IMR-90 (cell line): ENCODE measurements around the gene PCBP3. TPM values are rescaled to one million over a fixed set of nuclear protein-coding genes. Genes with fewer than 3 reads are reported as not detected.
"Not testable (repeated sequence)": the region's sequence is repeated elsewhere in the genome, so short reads cannot be mapped to it uniquely, and the experiment has no call there.

ENCODE experiments used
- ATAC-seq: fragments of 200-7000 bp; cut with Tn5 transposase; 2 replicates; pipeline ENCODE4 v1.9.1; 2020; ENCODE audit warnings: low read depth, mild to moderate bottlenecking, moderate library complexity
- BruUV-seq: library from RNA; stranded (reverse); fragments of 400-500 nt; replicated peaks from 2 replicates; lab custom pipeline; 2021; lab: Mats Ljungman, UMichigan
- CTCF ChIA-PET: fragments of 300-600 bp; formaldehyde crosslinking; extraction: SDS; loops from one replicate; lab custom pipeline; 2021; ENCODE audit warnings: antibody characterized with exemption; lab: Yijun Ruan, JAX
- POLR2A ChIA-PET: fragments of 300-600 bp; sonication (Branson Sonifier 250); formaldehyde crosslinking; loops from one replicate; lab custom pipeline; 2022; ENCODE audit warnings: antibody characterized with exemption; ENCODE audit not compliant: unreplicated experiment; lab: Charles Lee
- DNase-seq: peaks from one replicate; pipeline ENCODE4 v3.0.0; 2013
- H2AFZ ChIP-seq: replicated peaks from 2 replicates; pipeline ENCODE3; 2013; ENCODE audit warnings: low read length, mild to moderate bottlenecking; ENCODE audit not compliant: poor library complexity
- H2AK5ac ChIP-seq: 2 replicates; pipeline ENCODE4 v1.6.1; 2013; ENCODE audit warnings: low read depth, low read length, inconsistent platforms
- H2AK9ac ChIP-seq: replicated peaks from 2 replicates; pipeline ENCODE3; 2013; ENCODE audit warnings: mild to moderate bottlenecking, low read depth, low read length, moderate library complexity; ENCODE audit not compliant: poor library complexity
- H2BK120ac ChIP-seq: 2 replicates; pipeline ENCODE4 v1.6.1; 2013; ENCODE audit warnings: low read depth, low read length, inconsistent platforms
- H2BK15ac ChIP-seq: 3 replicates; pipeline ENCODE4 v1.6.1; 2013; ENCODE audit warnings: low read depth, low read length, inconsistent platforms
- H2BK20ac ChIP-seq: 2 replicates; pipeline ENCODE4 v1.6.1; 2013; ENCODE audit warnings: low read depth, mild to moderate bottlenecking, inconsistent platforms, low read length, moderate library complexity
- H2BK5ac ChIP-seq: 2 replicates; pipeline ENCODE4 v1.6.1; 2013; ENCODE audit warnings: mild to moderate bottlenecking, low read depth, low read length, inconsistent platforms; ENCODE audit not compliant: poor library complexity, severe bottlenecking
- H3K14ac ChIP-seq: replicated peaks from 2 replicates; pipeline ENCODE4 v1.6.1; 2013; ENCODE audit warnings: low read depth, low read length, inconsistent platforms
- H3K18ac ChIP-seq: 2 replicates; pipeline ENCODE4 v1.6.1; 2013; ENCODE audit warnings: low read depth, low read length, control low read depth
- H3K23ac ChIP-seq: 2 replicates; pipeline ENCODE4 v1.6.1; 2013; ENCODE audit warnings: low read depth, low read length, inconsistent platforms
- H3K27ac ChIP-seq: 2 replicates; pipeline ENCODE4 v1.5.1; 2013; ENCODE audit warnings: mild to moderate bottlenecking, control low read depth, low read length; ENCODE audit not compliant: insufficient read depth
- H3K27me3 ChIP-seq: 2 replicates; pipeline ENCODE4 v1.6.1; 2013; ENCODE audit warnings: low read length; ENCODE audit not compliant: control insufficient read depth, insufficient read depth
- H3K36me3 ChIP-seq: 2 replicates; pipeline ENCODE4 v1.6.1; 2013; ENCODE audit warnings: low read length, mixed read lengths; ENCODE audit not compliant: control insufficient read depth, insufficient read depth
- H3K4ac ChIP-seq: 2 replicates; pipeline ENCODE4 v1.6.1; 2013; ENCODE audit warnings: low read depth, low read length, inconsistent platforms
- H3K4me1 ChIP-seq: 2 replicates; pipeline ENCODE4 v1.6.1; 2013; ENCODE audit warnings: low read length, mixed read lengths; ENCODE audit not compliant: control insufficient read depth, insufficient read depth
- H3K4me2 ChIP-seq: 2 replicates; pipeline ENCODE4 v1.6.1; 2013; ENCODE audit warnings: low read depth, mild to moderate bottlenecking, control low read depth, low read length, moderate library complexity
- H3K4me3 ChIP-seq: 2 replicates; pipeline ENCODE4 v1.5.1; 2013; ENCODE audit warnings: low read depth, mild to moderate bottlenecking, control low read depth, low read length, moderate library complexity; ENCODE audit not compliant: insufficient read depth
- H3K56ac ChIP-seq: 2 replicates; pipeline ENCODE4 v1.6.1; 2013; ENCODE audit warnings: low read length, inconsistent platforms; ENCODE audit not compliant: insufficient read depth; ENCODE audit errors: extremely low read depth
- H3K79me1 ChIP-seq, 2 experiments: 2 replicates each; pipeline ENCODE4 v1.6.1; 2013; ENCODE audit warnings: low read length in 2 of 2, inconsistent platforms in 1 of 2, low read depth in 1 of 2
- H3K9ac ChIP-seq: 2 replicates; pipeline ENCODE4 v1.6.1; 2013; ENCODE audit warnings: low read depth, low read length, control low read depth
- H3K9me1 ChIP-seq: 2 replicates; pipeline ENCODE4 v1.6.1; 2013; ENCODE audit warnings: low read length, inconsistent platforms; ENCODE audit not compliant: insufficient read depth
- H3K9me3 ChIP-seq: 2 replicates; pipeline ENCODE4 v1.6.1; 2013; ENCODE audit warnings: low read length; ENCODE audit not compliant: control insufficient read depth, insufficient read depth
- H4K20me1 ChIP-seq: 2 replicates; pipeline ENCODE4 v1.6.1; 2013; ENCODE audit warnings: low read length, inconsistent platforms; ENCODE audit not compliant: insufficient read depth
- H4K5ac ChIP-seq: 2 replicates; pipeline ENCODE4 v1.6.1; 2013; ENCODE audit warnings: mild to moderate bottlenecking, low read depth, low read length, control low read depth
- H4K8ac ChIP-seq, 2 experiments: 2 replicates each; pipeline ENCODE4 v1.6.1; 2013; ENCODE audit warnings: low read depth in 2 of 2, low read length in 2 of 2, control low read depth in 1 of 2, inconsistent platforms in 1 of 2
- H4K91ac ChIP-seq: 2 replicates; pipeline ENCODE4 v1.6.1; 2013; ENCODE audit warnings: low read depth, low read length, inconsistent platforms; ENCODE audit not compliant: insufficient read depth
- BHLHE40 ChIP-seq: fragments of 150-350 bp; IDR thresholded peaks from 2 replicates; pipeline ENCODE4 v1.6.1; 2016; ENCODE audit warnings: mild to moderate bottlenecking, low read depth, low read length
- FOS ChIP-seq: fragments of 150-350 bp; IDR thresholded peaks from 2 replicates; pipeline ENCODE4 v1.6.1; 2016; ENCODE audit warnings: low read depth, low read length
- WGBS, 2 experiments: methylation state at CpG; one replicate each; pipeline versions ENCODE4 v1.1.5 to v1.1.7; 2013; ENCODE audit warnings: missing lambda C conversion rate in 2 of 2; ENCODE audit not compliant: insufficient read length in 1 of 2; ENCODE audit errors: extremely low coverage in 2 of 2; 5-methylcytosine and 5-hydroxymethylcytosine counted together
- dilution Hi-C: fragments of 300-500 bp; cut with HindIII; formaldehyde crosslinking; loops from one replicate; pipeline ENCODE4 v1.14.3; 2018; ENCODE audit warnings: low sequenced_read_pairs; ENCODE audit not compliant: unreplicated experiment
- in situ Hi-C: fragments of 300-500 bp; cut with MboI; formaldehyde crosslinking; loops from 3 replicates; pipeline ENCODE4 v1.14.3; 2019; ENCODE audit warnings: low sequenced_read_pairs, inconsistent platforms, mixed read lengths
- intact Hi-C: fragments of 100-400 bp; cut with micrococcal nuclease; formaldehyde crosslinking; loops from 2 replicates; pipeline ENCODE4 v1.10.0; 2022
- polyA plus RNA-seq, 3 experiments: library from polyadenylated mRNA; depleted of rRNA; stranded (reverse); fragments of >200 nt; gene quantifications; 2 replicates each; pipeline ENCODE4 v1.2.3, GENCODE V29; 2012; ENCODE audit warnings: low replicate concordance in 1 of 3
- total RNA-seq: library from RNA; depleted of rRNA; stranded (reverse); fragments of >200 nt; gene quantifications from 2 replicates; pipeline ENCODE4 v1.2.3, GENCODE V29; 2012
- TF ChIP-seq, protein P1 (sequence below): fragments of 150-350 bp; IDR thresholded peaks from 2 replicates; pipeline ENCODE4 v1.6.1; 2017; ENCODE audit warnings: mild to moderate bottlenecking, antibody characterized with exemption, low read length, low read depth

PCBP3 gene
- total and polyA plus RNA-seq, 2 of the 4 experiments (the other 2 are of a cell fraction), result 2.9 to 3.9 TPM

GRCh38 chr21:45611939-45612664 lies 31.4 kb upstream of the PCBP3 start:
- no peak overlapping the region for H3K4ac ChIP-seq
- no peak overlapping the region for H2BK5ac ChIP-seq
- no peak overlapping the region for H3K18ac ChIP-seq
- no peak overlapping the region for H2AK9ac ChIP-seq
- ATAC-seq, result peak; percentile 98
- no peak overlapping the region for H4K5ac ChIP-seq
- no peak overlapping the region for H2AK5ac ChIP-seq
- H3K4me3 ChIP-seq, result no peak overlapping the region; the same call in 1 of the 2 replicates
- H3K14ac ChIP-seq, result no peak overlapping the region
- in situ Hi-C loops (no loop called here), dilution Hi-C loops (no loop called here), intact Hi-C loops (loop anchor here (2.0 to 5.0 kb wide), 2 partner anchors 31 to 55 kb away; partner anchors contain the start of gene PCBP3)
- H3K27ac ChIP-seq, result no peak overlapping the region
- H3K4me2 ChIP-seq, result peak overlapping the region; percentile 59
- peak; percentile 90 for DNase-seq
- H2AFZ ChIP-seq, result peak overlapping the region; percentile 79
- H2BK20ac ChIP-seq, result no peak overlapping the region
- H3K36me3 ChIP-seq, result no peaks in the 10 kb centered on the region
- CTCF ChIA-PET, result interaction anchor here (0.9 kb wide), 1 partner anchor 56 kb away, joined by 3 read pairs; no protein-coding TSS in a partner anchor
- H3K23ac ChIP-seq, result no peak overlapping the region
- H2BK15ac ChIP-seq, result no peak overlapping the region; the same call in 2 of the 3 replicates
- 55% methylated on average over 16 of the region's 25 CpGs; no CpG with 5 or more reads in 1 of the 2 experiments for WGBS, 2 experiments
- H3K9ac ChIP-seq, result no peak overlapping the region
- no peak overlapping the region for H3K56ac ChIP-seq
- H4K91ac ChIP-seq, result no peak overlapping the region
- H3K4me1 ChIP-seq, result peaks cover 6% of the 10 kb centered on the region
- H4K8ac ChIP-seq, result no peak overlapping the region
- H3K27me3 ChIP-seq, result peaks cover 45% of the 10 kb centered on the region
- H3K9me1 ChIP-seq, result peaks cover 3% of the 10 kb centered on the region; the same call in 1 of the 2 replicates
- no TSS peak for BruUV-seq
- H3K9me3 ChIP-seq, result no peaks in the 10 kb centered on the region
- POLR2A ChIA-PET, result no interaction called here
- peaks cover 5% of the 10 kb centered on the region for H4K20me1 ChIP-seq
- TF ChIP-seq, protein P1, sequence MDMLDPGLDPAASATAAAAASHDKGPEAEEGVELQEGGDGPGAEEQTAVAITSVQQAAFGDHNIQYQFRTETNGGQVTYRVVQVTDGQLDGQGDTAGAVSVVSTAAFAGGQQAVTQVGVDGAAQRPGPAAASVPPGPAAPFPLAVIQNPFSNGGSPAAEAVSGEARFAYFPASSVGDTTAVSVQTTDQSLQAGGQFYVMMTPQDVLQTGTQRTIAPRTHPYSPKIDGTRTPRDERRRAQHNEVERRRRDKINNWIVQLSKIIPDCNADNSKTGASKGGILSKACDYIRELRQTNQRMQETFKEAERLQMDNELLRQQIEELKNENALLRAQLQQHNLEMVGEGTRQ, result no peak
- TF ChIP-seq BHLHE40 (peak; percentile 88), FOS (peak; percentile 60)
- no peak overlapping the region for H2BK120ac ChIP-seq
- H3K79me1 ChIP-seq, result no peaks in the 10 kb centered on the region

DNA sequence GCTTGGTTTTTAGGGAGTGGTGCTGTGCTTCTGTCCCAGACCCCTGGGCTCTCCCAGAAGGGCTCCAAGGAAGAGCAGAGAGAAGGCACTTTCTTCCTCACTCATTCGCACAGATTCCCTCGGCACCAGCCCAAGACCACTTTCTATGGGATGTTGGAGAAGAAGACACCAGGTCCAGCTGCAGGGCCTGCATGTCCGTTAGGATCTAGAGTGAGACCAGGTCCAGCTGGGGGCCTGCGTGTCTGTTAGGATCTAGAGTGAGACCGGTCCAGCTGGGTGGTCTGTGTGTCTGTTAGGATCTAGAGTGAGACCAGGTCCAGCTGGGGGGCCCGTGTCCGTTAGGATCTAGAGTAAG lies 30.9 kb upstream of the PCBP3 start:
- H2BK5ac ChIP-seq, H3K36me3 ChIP-seq, H4K8ac ChIP-seq, H3K9me1 ChIP-seq, BruUV-seq, H3K79me1 ChIP-seq, H2BK120ac ChIP-seq, ATAC-seq, H3K56ac ChIP-seq, H4K91ac ChIP-seq, in situ Hi-C loops, dilution Hi-C loops, H4K20me1 ChIP-seq, H3K9me3 ChIP-seq, H3K9ac ChIP-seq, H2AK9ac ChIP-seq, H2BK15ac ChIP-seq, H4K5ac ChIP-seq, H3K4me1 ChIP-seq, DNase-seq, H3K4ac ChIP-seq, H2AFZ ChIP-seq, H3K23ac ChIP-seq, H2BK20ac ChIP-seq, H3K27ac ChIP-seq, POLR2A ChIA-PET, H3K4me3 ChIP-seq, H3K14ac ChIP-seq, H3K18ac ChIP-seq: not testable (repeated sequence)
- peak overlapping the region; percentile 68 for H2AK5ac ChIP-seq
- peak overlapping the region; percentile 11; the same call in 1 of the 2 replicates for H3K4me2 ChIP-seq
- no CpG with 5 or more reads among the region's 7 CpGs for WGBS, 2 experiments
- peaks cover 42% of the 10 kb centered on the region for H3K27me3 ChIP-seq
- intact Hi-C loops, result loop anchor here (2.0 to 5.0 kb wide), 2 partner anchors 30 to 55 kb away; partner anchors contain the start of gene PCBP3
- CTCF ChIA-PET, result interaction anchor here (0.9 kb wide), 1 partner anchor 56 kb away, joined by 3 read pairs; no protein-coding TSS in a partner anchor
